SKM-1 treated with dmso at 0.1 percent for 144 hours (cell line): ENCODE results near the gene SRC.
"Not testable (repeated sequence)": the region's sequence is repeated elsewhere in the genome, so short reads cannot be mapped to it uniquely, and the experiment has no call there.

Experiments
- DNase-seq: peaks from one replicate; lab custom pipeline; 2025; ENCODE audit not compliant: unreplicated experiment; lab: John Stamatoyannopoulos, UW

Gene SRC

DNA sequence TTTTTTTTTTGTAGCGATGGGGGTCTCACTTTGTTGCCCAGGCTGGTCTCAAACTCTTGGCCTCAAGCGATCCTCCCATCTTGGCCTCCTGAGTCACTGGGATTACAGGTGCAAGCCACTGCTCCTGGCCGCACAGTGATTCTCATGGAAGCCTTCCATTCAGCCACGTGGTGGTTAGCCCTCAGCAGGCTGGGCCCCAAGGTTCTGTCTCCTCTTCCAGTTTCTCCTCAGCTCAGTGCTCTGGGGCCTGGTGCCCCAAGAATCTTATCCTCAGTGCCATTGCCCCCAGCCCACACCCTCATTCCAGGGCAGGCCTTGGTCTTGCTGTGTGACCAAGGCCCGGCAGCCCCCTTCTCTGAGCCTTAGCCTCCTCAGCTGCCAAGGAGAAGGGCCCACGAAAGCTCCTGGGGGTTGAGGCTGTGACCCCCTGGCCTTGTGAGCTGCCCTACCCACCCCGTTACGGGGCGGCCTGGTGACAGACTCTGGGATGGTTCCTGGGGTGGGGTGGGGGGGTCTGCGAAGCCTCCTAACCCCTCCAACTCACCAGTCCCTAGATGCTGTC, 16.4 kb downstream of the SRC start:
- no peak for DNase-seq

DNA sequence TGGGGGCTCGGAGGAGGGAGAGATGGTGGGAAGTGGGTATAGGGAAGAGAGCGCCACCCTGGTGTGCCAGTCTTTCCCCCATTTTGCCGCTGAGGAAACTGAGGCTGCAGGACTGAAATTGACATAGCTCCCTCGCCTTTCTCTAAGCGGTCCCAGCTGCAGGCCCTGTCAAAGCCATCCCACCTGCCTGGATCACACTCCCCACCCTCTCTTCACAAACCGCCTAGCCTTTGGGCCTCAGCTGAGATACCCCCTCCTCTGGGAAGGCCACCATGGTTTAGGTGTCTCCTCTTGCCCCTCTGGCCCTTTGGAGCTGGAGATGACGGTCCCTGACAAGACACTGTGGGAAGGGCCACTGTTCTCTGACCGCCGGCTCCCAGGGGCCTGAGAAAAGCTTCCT, 16.9 kb downstream of the SRC start:
- DNase-seq: no peak

- no peak for DNase-seq
Observed at GRCh38 chr20:37363221-37364012, 17.5 kb downstream of the SRC start.

DNA sequence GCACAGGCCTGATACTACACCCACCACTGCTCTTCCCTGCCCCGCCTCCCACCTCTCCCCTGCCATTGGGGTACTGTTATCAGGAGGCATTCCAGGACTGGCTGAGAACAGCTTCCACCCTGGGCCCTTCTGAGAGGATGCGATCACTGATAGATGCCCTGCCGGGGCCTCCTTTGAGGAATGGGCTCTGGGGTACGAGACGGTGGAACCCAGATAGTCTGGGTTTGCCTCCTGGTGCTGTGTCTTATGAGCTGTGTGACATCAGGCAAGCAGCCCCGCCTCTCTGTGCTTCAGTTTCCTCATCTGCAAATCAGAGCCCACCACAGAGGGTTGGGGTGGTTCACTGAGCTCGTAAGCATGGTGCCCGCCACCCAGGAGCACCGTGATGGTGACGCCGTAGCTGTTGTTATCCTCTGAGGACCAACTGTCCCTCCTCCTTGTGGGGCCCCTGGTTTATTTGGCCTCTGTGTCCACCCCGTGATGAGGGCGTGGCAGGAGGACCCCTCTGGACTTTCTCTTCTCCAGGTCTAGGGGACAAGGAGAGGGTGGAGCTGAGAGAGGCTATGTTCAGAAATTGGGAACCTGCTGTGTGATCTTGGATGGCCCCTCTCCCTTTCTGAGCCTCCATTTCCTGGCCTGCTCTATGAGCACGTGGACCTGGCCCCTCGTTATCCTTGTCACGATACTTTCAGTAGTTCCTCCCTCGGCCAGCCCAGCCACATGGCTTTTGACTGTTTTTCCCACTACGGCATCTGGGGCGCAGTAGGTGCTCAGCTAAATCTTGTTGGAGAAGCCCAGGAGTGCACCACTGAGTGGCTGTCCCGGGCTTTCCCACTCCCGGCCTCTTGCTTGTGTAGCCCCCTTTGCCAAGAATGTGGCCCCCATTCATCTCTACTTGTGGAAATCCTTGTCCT, 18.3 kb downstream of the SRC start:
- no peak for DNase-seq

DNA sequence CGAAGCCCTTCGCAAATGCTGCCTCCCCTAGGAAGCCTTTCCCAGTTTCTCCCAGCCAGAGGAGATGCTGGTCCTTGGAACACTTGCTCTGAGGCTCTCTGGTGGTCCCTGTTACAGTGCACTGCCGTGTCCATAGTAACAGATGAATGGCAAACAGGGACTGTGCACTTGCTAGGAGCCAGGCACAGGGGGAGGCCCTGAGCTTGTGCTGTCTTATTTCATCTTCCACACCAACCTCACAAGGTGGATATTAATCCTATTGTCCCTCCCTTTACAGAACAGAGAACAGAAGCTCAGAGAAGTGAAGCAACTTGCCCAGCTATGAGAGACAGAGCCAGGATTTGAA, 19.0 kb downstream of the SRC start:
- DNase-seq: no peak

DNA sequence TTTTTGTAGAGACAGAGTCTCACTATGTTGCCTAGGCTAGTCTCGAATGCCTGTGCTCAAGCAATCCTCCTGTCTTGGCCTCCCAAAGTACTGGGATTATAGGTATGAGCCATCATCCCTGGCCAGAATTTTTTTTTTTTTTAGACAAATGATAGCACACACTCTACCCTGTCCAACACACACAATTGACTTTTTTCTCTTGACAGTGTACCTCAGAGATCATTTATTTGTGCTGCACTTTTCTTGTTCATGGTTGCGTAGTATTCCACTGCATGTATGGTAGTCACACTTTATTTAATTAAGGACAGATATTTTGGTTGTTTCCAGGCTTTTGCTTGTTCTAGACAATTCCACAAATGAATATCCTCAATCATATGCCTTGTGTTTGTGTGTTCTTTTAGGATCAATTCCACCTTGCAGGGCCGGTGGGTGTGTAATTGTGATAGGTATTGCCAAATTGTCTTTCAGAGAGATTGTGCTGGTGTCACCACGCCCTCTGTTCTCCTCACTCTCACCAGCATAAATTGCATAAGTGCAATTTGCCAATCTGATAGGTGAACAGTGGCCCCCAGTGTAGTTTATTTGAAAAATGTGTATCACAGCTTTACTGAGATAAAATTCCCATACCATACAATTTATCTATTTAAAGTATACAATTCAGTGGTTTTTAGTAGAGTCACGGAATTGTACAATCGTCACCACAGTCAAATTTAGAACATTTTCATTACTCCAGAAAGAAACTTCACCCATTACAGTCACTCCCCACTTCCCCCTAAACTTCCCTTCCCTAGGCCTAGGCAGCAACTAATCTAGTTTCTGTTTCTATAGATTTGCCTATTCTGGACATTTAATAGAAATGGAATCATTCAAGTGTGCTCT, 20.1 kb downstream of the SRC start:
- DNase-seq: peak; percentile 78

DNA sequence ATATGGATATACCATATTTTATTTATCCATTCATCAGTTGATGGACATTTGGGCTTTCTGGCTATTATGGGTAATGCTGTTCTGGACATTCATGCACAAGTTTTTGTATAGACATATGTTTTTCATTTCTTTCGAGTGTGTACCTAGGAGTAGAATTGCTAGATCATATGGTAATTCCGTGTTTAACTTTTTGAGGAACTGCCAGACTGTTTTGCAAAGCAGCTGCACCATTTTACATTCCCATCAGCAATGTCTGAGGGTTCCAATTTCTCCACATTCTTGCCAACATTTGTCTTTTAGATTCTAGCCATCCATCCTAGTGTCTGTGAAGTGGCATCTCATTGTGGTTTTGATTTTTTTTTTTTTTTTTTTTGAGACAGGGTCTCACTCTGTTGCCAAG, 20.8 kb downstream of the SRC start:
- DNase-seq: peak; percentile 9

GRCh38 chr20:37369846-37370245, 23.9 kb downstream of the SRC start:
- no peak for DNase-seq

DNA sequence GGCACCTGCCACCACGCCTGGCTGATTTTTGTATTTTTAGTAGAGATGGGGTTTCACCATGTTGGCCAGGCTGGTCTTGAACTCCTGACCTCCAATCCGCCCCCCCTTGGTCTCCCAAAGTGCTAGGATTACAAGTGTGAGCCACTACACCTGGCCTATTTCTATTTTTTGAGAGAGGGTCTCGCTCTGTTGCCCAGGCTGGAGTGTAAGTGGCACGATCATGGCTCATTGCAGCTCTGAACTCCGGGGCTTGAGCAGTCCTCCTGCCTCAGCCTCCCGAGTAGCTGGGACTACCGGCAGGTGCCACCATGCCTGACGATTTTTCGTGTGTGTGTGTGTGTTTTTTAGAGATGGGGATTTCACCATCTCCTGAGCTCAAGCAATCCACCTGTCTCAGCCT, 25.9 kb downstream of the SRC start:
- not testable (repeated sequence) for DNase-seq

DNA sequence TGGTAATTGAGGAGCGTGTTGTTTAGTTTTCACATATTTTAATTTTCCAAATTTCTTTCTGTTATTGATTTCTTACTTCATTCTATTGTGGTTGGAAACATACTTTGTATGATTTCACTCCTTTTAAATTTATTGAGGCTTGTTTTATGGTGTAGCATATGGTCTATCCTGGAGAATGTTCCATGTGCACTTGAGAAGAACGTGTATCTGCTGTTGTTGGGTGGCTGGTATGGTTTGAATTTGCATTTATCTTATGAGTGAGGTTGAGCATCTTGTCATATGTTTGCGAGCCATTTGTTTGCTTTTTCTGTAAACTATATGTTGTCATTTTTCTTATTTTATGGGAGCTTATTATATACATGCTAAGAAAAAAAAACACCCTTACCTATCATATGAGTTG, 26.5 kb downstream of the SRC start:
- DNase-seq: no peak

DNA sequence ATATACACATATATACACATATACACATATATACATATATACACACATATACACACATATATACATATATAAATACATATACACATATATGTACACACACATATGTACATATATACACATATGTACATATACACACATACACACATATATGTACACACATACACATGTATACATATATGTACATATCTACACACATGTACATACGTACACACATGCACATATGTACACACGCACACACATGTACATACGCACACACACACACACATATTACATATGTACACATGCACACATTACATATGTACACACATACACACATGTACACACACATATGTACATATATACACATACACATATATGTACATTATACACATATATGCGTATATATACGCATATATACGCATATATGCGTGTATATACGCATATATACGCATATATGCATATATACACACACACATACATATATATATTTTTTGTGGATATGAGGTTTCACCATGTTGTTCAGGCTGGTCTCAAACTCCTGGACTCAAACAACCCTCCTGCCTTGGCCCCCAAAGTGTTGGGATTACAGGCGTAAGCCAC, 27.2 kb downstream of the SRC start:
- DNase-seq: no peak

DNA sequence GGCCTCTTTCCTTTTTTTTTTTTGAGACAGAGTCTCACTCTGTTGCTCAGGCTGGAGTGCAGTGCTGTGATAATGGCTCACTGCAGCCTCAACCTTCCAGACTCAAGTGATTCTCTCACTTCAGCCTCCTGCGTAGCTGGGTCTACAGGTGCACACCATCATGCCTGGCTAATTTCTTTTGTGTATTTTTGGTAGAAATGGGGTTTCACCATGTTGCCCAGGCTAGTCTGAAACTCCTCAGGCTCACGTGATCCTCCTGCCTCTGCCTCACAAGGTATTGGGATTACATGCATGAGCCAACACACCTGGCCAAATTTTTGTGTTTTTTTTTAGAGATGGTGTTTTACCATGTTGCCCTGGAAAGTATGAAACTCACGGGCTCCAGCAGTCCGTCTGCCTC, 29.3 kb downstream of the SRC start:
- no peak for DNase-seq

- DNase-seq: no peak
Observed at GRCh38 chr20:37376324-37376723, 30.4 kb downstream of the SRC start.

- DNase-seq: no peak
Observed at GRCh38 chr20:37376791-37377190, 30.9 kb downstream of the SRC start.

DNA sequence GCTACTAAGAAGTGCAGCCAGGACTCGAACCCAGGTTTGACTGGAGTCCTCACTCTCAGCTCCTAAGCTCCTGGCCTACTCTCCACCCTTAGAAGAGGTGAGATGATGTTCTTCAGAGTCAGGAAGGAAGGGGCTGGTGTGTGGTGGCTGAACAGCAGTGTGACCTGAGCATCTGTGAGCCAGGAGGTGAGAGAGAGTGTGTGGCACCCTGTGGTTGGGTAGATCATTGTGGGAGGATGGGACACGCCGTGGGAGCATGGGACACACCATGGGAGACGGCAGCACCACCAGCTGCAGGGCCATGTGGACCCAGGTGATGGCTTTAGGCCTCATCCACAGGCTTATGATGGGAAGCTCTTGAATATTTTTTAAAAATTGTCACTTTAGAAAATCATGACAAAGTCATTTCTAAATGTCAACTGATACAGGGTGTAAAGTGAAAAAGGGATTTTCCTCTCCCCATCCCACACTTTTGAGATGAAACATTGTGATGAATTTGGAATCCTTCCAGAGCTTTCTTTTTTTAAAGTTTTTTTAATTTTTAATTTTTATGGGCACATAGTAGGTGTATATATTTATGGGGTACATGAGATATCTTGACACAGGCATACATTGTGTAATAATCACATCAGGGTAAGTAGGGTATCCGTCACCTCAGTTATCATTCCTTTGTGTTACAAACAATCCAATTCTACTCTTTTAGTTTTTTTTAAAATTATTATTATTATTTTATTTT, 31.6 kb downstream of the SRC start:
- DNase-seq: no peak

DNA sequence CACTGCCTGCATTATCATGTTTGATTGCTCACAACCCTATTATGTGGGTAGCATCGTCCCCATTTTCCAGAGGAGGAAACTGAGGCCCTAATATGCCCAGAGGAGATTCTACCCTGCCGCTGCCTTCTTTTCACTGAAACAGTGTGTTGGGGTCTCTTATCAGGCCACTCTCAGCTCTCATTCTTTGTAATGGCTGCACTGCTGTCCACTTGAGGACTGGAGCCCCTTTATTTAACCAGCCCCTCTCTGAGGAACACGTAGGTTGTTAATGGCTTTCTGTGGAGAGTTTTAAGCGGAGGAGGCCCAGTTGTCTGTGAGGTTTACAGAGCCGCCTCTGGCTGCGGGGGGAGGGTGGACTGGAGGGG, 32.5 kb downstream of the SRC start:
- DNase-seq: no peak

GRCh38 chr20:37378785-37379598, 33.1 kb downstream of the SRC start:
- no peak for DNase-seq

GRCh38 chr20:37379967-37380828, 34.3 kb downstream of the SRC start:
- DNase-seq: no peak
